ENCODE results near the gene C3orf20. TPM values are rescaled to one million over a fixed set of nuclear protein-coding genes. Genes with fewer than 3 reads are reported as not detected.
A peak's percentile ranks its signal among the peaks of the same experiment; 100 is the strongest.

C3orf20 gene
- total and polyA plus RNA-seq, 9 of the 15 experiments (the other 6 are each of a cell fraction or from before 2014, with no cell fraction given) = 0.04 TPM; not detected in 8

DNA sequence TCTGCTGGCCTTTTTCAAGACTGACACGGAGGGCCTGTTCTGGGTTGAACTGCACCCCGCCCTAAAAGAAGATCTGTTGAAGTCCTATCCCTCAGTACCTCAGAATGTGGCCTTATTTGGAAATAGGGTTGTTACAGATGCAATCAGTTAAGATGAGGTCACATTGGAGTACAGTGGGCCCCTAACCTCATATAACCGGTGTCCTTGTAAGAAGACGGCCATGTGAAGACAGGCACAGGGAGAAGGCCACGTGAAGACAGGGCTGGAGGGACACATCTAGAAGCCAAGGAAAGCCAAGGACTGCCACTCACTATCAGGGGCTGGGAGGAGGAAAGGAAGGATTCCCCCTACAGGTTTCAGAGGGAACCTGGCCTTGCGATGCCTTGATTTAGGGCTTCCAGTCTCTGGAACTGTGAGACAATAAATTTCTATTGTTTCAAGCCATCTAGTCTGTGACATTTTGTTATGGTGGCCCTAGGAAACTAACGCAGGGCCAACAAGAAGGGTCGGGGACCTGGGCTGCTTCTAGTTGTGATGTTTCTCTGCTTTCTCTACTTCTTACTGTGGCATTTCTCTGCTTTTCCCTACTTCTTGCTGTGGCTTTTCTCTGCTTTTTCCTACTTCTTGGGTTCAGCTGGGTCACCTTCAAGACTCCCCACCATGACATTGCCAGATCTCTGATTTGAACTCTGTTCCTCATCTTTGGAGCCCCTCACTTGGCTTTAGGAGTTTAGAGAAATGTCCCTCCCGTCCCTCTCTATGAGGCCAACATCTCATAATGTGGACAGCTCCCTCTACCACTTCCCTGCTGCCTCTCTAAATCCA is 28.1 kb upstream of the C3orf20 start (continued):
- TF ChIP-seq, protein P1, sequence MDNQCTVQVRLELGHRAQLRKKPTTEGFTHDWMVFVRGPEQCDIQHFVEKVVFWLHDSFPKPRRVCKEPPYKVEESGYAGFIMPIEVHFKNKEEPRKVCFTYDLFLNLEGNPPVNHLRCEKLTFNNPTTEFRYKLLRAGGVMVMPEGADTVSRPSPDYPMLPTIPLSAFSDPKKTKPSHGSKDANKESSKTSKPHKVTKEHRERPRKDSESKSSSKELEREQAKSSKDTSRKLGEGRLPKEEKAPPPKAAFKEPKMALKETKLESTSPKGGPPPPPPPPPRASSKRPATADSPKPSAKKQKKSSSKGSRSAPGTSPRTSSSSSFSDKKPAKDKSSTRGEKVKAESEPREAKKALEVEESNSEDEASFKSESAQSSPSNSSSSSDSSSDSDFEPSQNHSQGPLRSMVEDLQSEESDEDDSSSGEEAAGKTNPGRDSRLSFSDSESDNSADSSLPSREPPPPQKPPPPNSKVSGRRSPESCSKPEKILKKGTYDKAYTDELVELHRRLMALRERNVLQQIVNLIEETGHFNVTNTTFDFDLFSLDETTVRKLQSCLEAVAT (IDR thresholded peaks at IDR 0.05) = no peak
- no peak for TF ChIP-seq HSF4 (CRISPR knock-in tag; IDR thresholded peaks at IDR 0.05; ENCODE audit: borderline replicate concordance)
- 0 out of 2 replicates have a peak, but pooled peaks have one; percentile 37 for TF ChIP-seq TOE1 (IDR thresholded peaks at IDR 0.05; ENCODE audit: borderline replicate concordance)
- no peak for TF ChIP-seq TOE1 (CRISPR knock-in tag; IDR thresholded peaks at IDR 0.05; ENCODE audit: borderline replicate concordance, low read depth)
- TF ChIP-seq, protein P2, sequence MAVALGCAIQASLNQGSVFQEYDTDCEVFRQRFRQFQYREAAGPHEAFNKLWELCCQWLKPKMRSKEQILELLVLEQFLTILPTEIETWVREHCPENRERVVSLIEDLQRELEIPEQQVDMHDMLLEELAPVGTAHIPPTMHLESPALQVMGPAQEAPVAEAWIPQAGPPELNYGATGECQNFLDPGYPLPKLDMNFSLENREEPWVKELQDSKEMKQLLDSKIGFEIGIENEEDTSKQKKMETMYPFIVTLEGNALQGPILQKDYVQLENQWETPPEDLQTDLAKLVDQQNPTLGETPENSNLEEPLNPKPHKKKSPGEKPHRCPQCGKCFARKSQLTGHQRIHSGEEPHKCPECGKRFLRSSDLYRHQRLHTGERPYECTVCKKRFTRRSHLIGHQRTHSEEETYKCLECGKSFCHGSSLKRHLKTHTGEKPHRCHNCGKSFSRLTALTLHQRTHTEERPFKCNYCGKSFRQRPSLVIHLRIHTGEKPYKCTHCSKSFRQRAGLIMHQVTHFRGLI (CRISPR knock-in tag; IDR thresholded peaks at IDR 0.05) = no peak
- TF ChIP-seq SRSF3 (IDR thresholded peaks at IDR 0.05; ENCODE audit: insufficient read depth, low read length) = no peak
- TF ChIP-seq SRSF1 (IDR thresholded peaks at IDR 0.05; ENCODE audit: low read depth, low read length) = no peak
- no peak for TF ChIP-seq RAD51 (IDR thresholded peaks at IDR 0.05; ENCODE audit: borderline replicate concordance, low read depth)
- TF ChIP-seq CBFA2T2 (conservative IDR thresholded peaks at IDR 0.05) = no peak
- no peak for TF ChIP-seq PHF21A (IDR thresholded peaks at IDR 0.05; ENCODE audit: borderline replicate concordance, low read depth)
- TF ChIP-seq, protein P3, sequence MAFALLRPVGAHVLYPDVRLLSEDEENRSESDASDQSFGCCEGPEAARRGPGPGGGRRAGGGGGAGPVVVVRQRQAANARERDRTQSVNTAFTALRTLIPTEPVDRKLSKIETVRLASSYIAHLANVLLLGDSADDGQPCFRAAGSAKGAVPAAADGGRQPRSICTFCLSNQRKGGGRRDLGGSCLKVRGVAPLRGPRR (CRISPR knock-in tag; IDR thresholded peaks at IDR 0.05) = no peak
- TF ChIP-seq PTTG1 (tag; IDR thresholded peaks at IDR 0.05; ENCODE audit: low read depth) = no peak
- no peak for TF ChIP-seq SP2 (IDR thresholded peaks at IDR 0.05; ENCODE audit: extremely low read depth, low read depth, low read length, poor library complexity, severe bottlenecking)
- TF ChIP-seq SUPT5H (IDR thresholded peaks at IDR 0.05) = no peak
- TF ChIP-seq SETDB1 (IDR thresholded peaks at IDR 0.05; ENCODE audit: low read length) = no peak
- no peak for TF ChIP-seq SMARCB1 (IDR thresholded peaks at IDR 0.05; ENCODE audit: insufficient read length, low read depth)
- TF ChIP-seq MBD2 (IDR thresholded peaks at IDR 0.05; ENCODE audit: borderline replicate concordance, low read depth) = peak; percentile 37; the same call in 1 of the 2 replicates
- no peak for TF ChIP-seq HMG20A (CRISPR knock-in tag; conservative IDR thresholded peaks at IDR 0.05)
- TF ChIP-seq PRPF4 (IDR thresholded peaks at IDR 0.05; ENCODE audit: insufficient read depth, low read depth, low read length, poor library complexity, severe bottlenecking) = no peak
- no peak for TF ChIP-seq NFATC3 (IDR thresholded peaks at IDR 0.05)
- TF ChIP-seq, protein P4, sequence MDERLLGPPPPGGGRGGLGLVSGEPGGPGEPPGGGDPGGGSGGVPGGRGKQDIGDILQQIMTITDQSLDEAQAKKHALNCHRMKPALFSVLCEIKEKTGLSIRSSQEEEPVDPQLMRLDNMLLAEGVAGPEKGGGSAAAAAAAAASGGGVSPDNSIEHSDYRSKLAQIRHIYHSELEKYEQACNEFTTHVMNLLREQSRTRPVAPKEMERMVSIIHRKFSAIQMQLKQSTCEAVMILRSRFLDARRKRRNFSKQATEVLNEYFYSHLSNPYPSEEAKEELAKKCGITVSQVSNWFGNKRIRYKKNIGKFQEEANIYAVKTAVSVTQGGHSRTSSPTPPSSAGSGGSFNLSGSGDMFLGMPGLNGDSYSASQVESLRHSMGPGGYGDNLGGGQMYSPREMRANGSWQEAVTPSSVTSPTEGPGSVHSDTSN (CRISPR knock-in tag; IDR thresholded peaks at IDR 0.05; ENCODE audit: low read depth) = no peak
- TF ChIP-seq, protein P4 (tag; conservative IDR thresholded peaks at IDR 0.05; ENCODE audit: low read depth) = peak; percentile 56; the same call in 1 of the 2 replicates
